Left ventricle myocardium inferior (tissue), 1 donor: ENCODE data around the gene MARCHF11. TPM values are rescaled to one million over a fixed set of nuclear protein-coding genes. Genes with fewer than 3 reads are reported as not detected.

Experiments used
- DNase-seq: peaks from one replicate; pipeline ENCODE4 v3.0.0-alpha.2; 2020
- H3K27ac ChIP-seq: fragments of 200-600 bp; replicated peaks from 2 replicates; pipeline ENCODE4 v1.8.0; 2021
- H3K27me3 ChIP-seq: fragments of 200-600 bp; 2 replicates; pipeline ENCODE4 v1.8.0; 2021; ENCODE audit warnings: low read depth
- H3K36me3 ChIP-seq: fragments of 200-600 bp; 2 replicates; pipeline ENCODE4 v1.8.0; 2021
- H3K4me1 ChIP-seq: fragments of 200-600 bp; 2 replicates; pipeline ENCODE4 v1.8.0; 2021
- H3K4me3 ChIP-seq: fragments of 200-600 bp; 2 replicates; pipeline ENCODE4 v1.8.0; 2021; ENCODE audit warnings: mild to moderate bottlenecking, moderate library complexity
- H3K9me3 ChIP-seq: fragments of 200-600 bp; replicated peaks from 2 replicates; pipeline ENCODE4 v1.8.0; 2021
- intact Hi-C: fragments of 100-400 bp; cut with micrococcal nuclease; formaldehyde crosslinking; loops from one replicate; pipeline ENCODE4 v1.11.0; 2022
- total RNA-seq: library from RNA; stranded (reverse); fragmentation: NEBNext Ultra II Directional; extraction: Animal tissue kit (Norgen Biotek cat#: 25700); gene quantifications from one replicate; pipeline ENCODE4 v1.2.1, GENCODE V29; 2021
- TF ChIP-seq, protein P1 (sequence below): fragments of 200-600 bp; IDR thresholded peaks from 2 replicates; pipeline ENCODE4 v1.8.0; 2021; ENCODE audit warnings: antibody characterized with exemption, mild to moderate bottlenecking, borderline replicate concordance
- donor health status: DM: no; HTN: yes; CAD: no; lungs with severe emphysema.

The MARCHF11 gene
- total RNA-seq, 1 donor from 2014 or later = 6.7 TPM

DNA sequence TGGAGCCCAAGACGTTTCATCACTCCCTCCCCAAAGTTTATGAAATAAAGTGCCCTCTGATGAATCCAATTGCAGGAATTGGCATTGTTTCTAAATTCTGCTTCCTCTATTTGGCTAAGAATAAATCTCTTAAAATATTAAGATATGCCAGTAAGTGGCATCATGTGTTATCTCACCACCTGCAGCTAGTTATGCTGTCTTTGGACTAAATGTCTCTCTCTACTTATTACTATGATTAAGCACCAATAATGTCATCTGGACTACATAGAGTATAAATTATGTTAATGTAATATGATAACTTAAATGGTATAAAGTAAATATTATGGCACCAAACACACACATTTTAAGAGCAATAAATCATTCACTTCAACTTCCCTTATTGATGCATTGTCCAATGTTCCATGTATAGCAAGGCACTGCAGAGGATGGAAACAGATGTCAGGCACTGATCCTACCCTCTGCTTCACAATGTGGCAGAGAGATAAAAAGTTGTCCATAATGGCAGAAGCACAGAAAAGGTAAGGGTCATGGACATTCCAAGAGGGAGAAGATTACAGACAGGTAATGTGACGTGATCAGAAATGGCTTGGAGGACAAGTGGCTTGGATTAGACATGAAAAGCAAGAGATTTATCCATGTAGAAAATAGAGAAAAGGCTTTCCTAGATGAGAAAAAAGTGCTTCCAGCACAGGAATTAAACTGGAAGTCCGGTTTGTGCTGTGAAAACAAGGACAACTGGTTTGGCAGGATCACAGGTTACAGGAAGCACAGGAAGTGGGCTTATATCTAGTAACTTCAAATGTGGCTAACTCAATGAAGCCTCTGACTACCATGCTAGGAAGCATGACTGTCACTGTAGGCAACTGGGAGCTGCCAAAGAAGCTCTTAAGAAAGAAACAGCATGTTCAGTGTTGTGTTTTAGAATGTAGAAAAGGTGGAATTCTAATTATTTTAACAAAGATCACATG lies 26.7 kb downstream of the MARCHF11 start:
- peak overlapping the region; percentile 48 for H3K4me3 ChIP-seq
- H3K27ac ChIP-seq = peak overlapping the region; percentile 72
- intact Hi-C loops = no loop called here

DNA sequence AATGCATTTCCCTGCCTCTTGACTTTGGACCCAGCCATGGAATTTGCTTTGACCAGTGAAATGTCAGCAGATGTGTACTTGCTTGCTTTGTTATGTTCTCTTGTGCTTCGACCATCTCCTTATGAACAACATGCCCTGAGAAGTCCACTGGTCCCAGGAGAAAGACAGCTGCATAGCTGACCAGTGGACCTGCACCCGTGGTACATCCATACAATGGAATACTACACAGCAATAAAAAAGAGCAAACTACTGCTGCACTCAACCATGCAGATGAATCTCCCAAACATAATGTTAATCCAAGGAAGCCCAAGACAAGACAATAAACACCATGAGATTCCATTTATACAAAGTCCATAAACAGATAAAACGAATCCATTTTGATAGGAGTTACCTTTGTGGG lies 30.0 kb downstream of the MARCHF11 start:
- H3K36me3 ChIP-seq = no peaks in the 10 kb centered on the region
- TF ChIP-seq, protein P1, sequence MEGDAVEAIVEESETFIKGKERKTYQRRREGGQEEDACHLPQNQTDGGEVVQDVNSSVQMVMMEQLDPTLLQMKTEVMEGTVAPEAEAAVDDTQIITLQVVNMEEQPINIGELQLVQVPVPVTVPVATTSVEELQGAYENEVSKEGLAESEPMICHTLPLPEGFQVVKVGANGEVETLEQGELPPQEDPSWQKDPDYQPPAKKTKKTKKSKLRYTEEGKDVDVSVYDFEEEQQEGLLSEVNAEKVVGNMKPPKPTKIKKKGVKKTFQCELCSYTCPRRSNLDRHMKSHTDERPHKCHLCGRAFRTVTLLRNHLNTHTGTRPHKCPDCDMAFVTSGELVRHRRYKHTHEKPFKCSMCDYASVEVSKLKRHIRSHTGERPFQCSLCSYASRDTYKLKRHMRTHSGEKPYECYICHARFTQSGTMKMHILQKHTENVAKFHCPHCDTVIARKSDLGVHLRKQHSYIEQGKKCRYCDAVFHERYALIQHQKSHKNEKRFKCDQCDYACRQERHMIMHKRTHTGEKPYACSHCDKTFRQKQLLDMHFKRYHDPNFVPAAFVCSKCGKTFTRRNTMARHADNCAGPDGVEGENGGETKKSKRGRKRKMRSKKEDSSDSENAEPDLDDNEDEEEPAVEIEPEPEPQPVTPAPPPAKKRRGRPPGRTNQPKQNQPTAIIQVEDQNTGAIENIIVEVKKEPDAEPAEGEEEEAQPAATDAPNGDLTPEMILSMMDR = no peak
- no peak overlapping the region for H3K4me3 ChIP-seq
- intact Hi-C loops = no loop called here
- H3K27me3 ChIP-seq = no peaks in the 10 kb centered on the region
- H3K27ac ChIP-seq = peak overlapping the region; percentile 82
- H3K9me3 ChIP-seq = peaks cover 14% of the 10 kb centered on the region
- peaks cover 42% of the 10 kb centered on the region for H3K4me1 ChIP-seq
- DNase-seq = no peak

More for the DNA sequence above, 26.7 kb downstream of the MARCHF11 start:
- Histone ChIP-seq H3K4me1 (peaks cover 27% of the 10 kb centered on the region), H3K27me3 (no peaks in the 10 kb centered on the region), H3K9me3 (peaks cover 18% of the 10 kb centered on the region), H3K36me3 (no peaks in the 10 kb centered on the region)
- TF ChIP-seq, protein P1 = no peak
- DNase-seq = no peak

GRCh38 chr5:16147179-16147900 lies 32.3 kb downstream of the MARCHF11 start:
- no peaks in the 10 kb centered on the region for H3K27me3 ChIP-seq
- TF ChIP-seq, protein P1 = no peak
- intact Hi-C loops = no loop called here
- no peak for DNase-seq
- H3K4me3 ChIP-seq = no peak overlapping the region
- H3K9me3 ChIP-seq = peaks cover 14% of the 10 kb centered on the region
- peaks cover 50% of the 10 kb centered on the region for H3K4me1 ChIP-seq
- H3K36me3 ChIP-seq = no peaks in the 10 kb centered on the region
- peak overlapping the region; percentile 82 for H3K27ac ChIP-seq

GRCh38 chr5:16144416-16144815 lies 35.2 kb downstream of the MARCHF11 start:
- Histone ChIP-seq H3K4me1 (peaks cover 72% of the 10 kb centered on the region), H3K9me3 (peaks cover 7% of the 10 kb centered on the region), H3K27me3 (no peaks in the 10 kb centered on the region), H3K36me3 (no peaks in the 10 kb centered on the region), H3K27ac (peak overlapping the region; percentile 82), H3K4me3 (no peak overlapping the region)
- intact Hi-C loops = no loop called here
- no peak for DNase-seq
- TF ChIP-seq, protein P1 = no peak

DNA sequence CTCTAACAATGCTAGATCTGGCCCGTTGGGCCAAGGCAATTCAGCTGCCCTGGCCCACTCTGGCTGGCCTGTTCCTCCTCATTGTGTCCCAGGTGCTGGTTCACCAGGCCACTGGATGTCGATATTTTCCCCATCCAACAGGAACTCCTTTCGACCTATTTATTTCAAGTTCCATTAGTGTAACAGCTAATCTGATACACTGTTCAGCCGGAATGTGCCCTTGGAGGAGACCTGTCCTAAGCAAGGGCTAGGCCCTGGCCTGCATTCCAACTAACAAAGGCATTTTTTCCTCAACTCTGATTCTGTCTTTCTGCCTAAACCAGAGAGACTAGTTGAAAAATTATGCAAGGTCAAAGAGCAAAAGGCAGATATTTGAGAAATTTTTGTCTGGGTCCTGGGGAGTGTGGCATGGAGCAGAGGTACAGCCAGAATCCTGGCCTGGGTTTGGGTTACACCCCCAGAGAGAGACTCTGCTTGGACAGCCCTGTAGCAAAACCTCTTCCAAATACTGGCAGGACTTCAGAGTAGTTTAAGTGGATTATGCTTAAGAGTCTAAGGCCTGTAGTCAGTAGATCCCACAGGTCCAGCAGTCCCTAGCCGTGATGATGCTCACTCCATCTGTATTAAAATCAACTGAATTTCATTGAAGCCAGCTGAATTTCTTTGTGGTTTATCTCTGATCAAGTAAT lies 36.1 kb downstream of the MARCHF11 start:
- Histone ChIP-seq H3K9me3 (peaks cover 10% of the 10 kb centered on the region), H3K36me3 (no peaks in the 10 kb centered on the region), H3K27ac (peak overlapping the region; percentile 82), H3K4me1 (peaks cover 73% of the 10 kb centered on the region), H3K4me3 (no peak overlapping the region), H3K27me3 (no peaks in the 10 kb centered on the region)
- no peak for DNase-seq
- TF ChIP-seq, protein P1 = no peak
- intact Hi-C loops = no loop called here
